ENCODE results near the gene RPL4. TPM values are rescaled to one million over a fixed set of nuclear protein-coding genes. Genes with fewer than 3 reads are reported as not detected.

Gene RPL4
- total RNA-seq = 2,957 and 5,028 TPM in 2 replicates

DNA sequence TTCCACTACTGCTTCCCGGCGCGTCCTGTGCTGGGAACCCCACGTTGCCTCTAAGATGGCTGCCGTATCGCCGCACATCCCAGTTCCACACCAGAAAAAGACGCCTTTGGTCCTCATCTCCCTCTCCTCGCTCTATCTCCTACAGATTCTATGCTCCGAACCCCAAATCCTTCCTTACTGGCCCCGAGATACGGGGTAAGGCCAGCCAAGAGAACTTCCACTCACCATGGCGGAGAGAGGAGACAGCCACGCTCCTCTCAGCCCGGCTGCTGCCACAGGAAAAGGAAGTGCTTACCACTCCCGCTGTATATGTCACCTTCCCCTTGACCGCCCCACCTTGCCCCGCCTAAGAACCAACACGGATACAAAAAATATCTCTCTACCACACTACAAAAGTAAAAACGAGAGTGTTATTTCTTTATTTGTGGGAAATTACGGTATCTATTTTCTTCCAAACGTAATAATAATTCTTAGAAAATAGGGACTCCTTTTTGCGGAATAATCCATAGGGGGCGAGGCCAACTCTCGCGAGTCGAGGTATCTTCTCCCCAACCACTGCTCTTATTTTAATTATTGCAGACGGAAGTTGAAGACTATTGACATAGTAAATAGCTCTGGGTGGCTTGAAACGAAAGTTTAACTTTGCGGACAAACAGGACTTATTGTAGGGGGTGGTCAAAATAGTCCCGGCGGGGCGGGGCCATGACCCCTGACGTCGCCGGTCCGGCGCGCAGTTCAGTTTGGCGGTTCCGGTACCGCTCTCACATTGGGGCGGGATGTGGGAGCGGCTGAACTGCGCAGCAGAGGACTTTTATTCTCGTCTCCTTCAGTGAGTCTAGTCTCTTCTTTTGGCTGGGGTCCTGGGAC, at the start of gene RPL4, which contains the start of gene ZWILCH:
Gene RPL4, minus strand, starts transcription at position 293 of the 867 bp plus-strand sequence. Its CDS starts 65 bp downstream, at position 228.
Gene ZWILCH, plus strand, starts transcription at position 764 of the 867 bp plus-strand sequence. Its CDS starts 13 bp downstream, at position 777.
- peak within 1 kb of the TSS; percentile 62 for H3K4me3 ChIP-seq (ENCODE audit: low read depth, low read length)
- TF ChIP-seq, protein P1, sequence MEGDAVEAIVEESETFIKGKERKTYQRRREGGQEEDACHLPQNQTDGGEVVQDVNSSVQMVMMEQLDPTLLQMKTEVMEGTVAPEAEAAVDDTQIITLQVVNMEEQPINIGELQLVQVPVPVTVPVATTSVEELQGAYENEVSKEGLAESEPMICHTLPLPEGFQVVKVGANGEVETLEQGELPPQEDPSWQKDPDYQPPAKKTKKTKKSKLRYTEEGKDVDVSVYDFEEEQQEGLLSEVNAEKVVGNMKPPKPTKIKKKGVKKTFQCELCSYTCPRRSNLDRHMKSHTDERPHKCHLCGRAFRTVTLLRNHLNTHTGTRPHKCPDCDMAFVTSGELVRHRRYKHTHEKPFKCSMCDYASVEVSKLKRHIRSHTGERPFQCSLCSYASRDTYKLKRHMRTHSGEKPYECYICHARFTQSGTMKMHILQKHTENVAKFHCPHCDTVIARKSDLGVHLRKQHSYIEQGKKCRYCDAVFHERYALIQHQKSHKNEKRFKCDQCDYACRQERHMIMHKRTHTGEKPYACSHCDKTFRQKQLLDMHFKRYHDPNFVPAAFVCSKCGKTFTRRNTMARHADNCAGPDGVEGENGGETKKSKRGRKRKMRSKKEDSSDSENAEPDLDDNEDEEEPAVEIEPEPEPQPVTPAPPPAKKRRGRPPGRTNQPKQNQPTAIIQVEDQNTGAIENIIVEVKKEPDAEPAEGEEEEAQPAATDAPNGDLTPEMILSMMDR (conservative IDR thresholded peaks at IDR 0.05; ENCODE audit: low read depth, low read length) = no peak
- DNase-seq (ENCODE audit: low read depth) = peak; percentile 83

DNA sequence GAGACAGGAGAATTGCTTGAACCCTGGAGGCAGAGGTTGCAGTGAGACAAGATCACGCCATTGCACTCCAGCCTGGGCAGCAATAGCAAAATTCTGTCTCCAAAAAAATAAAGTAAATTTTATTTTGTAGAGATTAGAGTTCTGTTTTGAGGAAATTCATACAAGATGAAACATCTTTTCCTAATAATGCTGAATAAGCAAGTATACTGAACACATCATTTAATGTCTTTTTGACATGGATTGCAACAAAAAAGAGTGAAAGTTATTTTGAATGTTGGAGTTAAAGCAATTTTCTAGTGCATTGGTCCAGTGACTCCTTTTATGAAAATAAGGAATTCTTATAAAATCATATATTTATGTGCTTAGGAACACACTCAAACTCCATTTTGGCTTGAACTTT, 40.6 kb upstream of the RPL4 start:
- no peak overlapping the region for H3K4me3 ChIP-seq (ENCODE audit: low read depth, low read length)
- TF ChIP-seq, protein P1 (conservative IDR thresholded peaks at IDR 0.05; ENCODE audit: low read depth, low read length) = no peak
- no peak for DNase-seq (ENCODE audit: low read depth)

DNA sequence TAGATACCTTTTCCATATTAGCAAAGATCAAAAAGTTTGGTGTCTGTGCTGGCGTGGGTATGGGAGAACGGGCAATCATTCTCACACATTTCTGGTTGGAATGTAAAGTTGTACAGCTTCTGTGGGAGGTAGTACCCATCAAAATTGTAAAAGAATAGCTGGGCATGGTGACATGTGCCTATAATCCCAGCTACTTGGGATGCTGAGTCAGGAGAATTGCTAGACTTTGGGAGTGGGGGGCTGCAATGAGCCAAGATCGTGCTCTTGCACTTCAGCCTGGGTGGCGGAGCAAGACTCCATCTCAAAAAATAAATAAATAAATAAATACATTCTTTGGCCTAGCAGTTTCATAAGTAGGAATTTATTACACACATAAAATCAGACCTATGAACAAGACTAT, 38.2 kb upstream of the RPL4 start:
- TF ChIP-seq, protein P1 (conservative IDR thresholded peaks at IDR 0.05; ENCODE audit: low read depth, low read length) = no peak
- H3K4me3 ChIP-seq (ENCODE audit: low read depth, low read length) = no peak overlapping the region
- no peak for DNase-seq (ENCODE audit: low read depth)

DNA sequence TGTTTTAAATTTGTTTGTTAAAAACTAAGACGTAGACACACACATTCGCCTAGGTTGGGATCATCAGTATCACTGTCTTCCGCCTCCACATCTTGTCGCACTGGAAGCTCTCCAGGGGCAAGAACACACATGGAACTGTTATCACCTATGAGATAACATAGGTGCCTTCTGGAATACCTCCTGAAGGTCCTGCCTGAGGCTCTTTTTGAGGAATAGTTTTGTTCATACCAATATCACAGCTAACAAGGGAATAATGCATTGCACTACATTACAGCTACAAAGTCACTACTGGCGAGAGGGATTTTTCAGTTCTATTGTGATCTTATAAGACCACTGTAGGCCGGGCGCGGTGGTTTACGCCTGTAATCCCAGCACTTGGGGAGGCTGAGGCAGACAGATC, 30.4 kb upstream of the RPL4 start:
- TF ChIP-seq, protein P1 (conservative IDR thresholded peaks at IDR 0.05; ENCODE audit: low read depth, low read length) = no peak
- H3K4me3 ChIP-seq (ENCODE audit: low read depth, low read length) = no peak overlapping the region
- DNase-seq (ENCODE audit: low read depth) = no peak

DNA sequence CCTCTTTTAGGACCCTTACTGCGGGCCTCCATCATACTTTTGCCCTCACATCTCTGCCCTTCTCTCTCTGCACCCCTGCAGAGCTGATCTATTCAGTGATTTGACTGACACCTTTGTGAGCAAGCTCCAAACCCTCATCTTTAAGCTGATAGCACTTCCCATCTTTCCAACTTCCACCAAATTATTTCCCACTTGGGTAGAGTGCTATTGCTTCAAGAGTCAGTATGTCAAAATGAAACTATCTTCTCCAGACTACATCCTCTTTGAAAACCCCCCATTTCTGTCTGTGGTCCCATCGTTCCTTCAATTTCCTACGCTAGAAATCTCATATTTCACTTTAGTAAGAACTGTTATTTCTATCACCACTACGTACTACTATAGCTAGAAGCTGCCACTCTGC, 20.2 kb upstream of the RPL4 start:
- H3K4me3 ChIP-seq (ENCODE audit: low read depth, low read length) = no peak overlapping the region
- TF ChIP-seq, protein P1 (conservative IDR thresholded peaks at IDR 0.05; ENCODE audit: low read depth, low read length) = no peak
- DNase-seq (ENCODE audit: low read depth) = no peak

DNA sequence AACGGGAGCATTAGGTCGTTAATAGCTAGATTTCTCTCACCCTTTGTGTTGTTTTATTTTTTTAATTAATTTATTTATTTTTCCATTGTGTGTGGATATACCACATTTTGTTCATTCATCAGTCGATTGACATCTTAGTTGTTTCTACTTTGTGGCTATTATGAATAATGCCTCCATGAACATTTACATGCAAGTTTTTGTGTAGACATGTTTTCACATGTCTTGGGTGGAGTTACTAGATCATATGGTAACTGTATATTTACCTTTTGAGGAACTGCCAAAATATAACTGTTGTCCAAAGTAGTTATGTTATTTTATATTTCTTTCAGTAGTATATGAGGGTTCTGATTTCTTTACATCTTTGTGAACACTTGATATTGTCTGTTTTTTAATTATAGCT, 19.3 kb upstream of the RPL4 start:
- DNase-seq (ENCODE audit: low read depth) = no peak
- H3K4me3 ChIP-seq (ENCODE audit: low read depth, low read length) = no peak overlapping the region
- TF ChIP-seq, protein P1 (conservative IDR thresholded peaks at IDR 0.05; ENCODE audit: low read depth, low read length) = no peak

Data from epithelial cell of proximal tubule (primary cell).